ENCODE results near the gene PGGHG. TPM values are rescaled to one million over a fixed set of nuclear protein-coding genes. Genes with fewer than 3 reads are reported as not detected.
"Not testable (repeated sequence)": the region's sequence is repeated elsewhere in the genome, so short reads cannot be mapped to it uniquely, and the experiment has no call there.

The PGGHG gene
- total RNA-seq, 1 donor from 2014 or later, result 2.6 TPM

DNA sequence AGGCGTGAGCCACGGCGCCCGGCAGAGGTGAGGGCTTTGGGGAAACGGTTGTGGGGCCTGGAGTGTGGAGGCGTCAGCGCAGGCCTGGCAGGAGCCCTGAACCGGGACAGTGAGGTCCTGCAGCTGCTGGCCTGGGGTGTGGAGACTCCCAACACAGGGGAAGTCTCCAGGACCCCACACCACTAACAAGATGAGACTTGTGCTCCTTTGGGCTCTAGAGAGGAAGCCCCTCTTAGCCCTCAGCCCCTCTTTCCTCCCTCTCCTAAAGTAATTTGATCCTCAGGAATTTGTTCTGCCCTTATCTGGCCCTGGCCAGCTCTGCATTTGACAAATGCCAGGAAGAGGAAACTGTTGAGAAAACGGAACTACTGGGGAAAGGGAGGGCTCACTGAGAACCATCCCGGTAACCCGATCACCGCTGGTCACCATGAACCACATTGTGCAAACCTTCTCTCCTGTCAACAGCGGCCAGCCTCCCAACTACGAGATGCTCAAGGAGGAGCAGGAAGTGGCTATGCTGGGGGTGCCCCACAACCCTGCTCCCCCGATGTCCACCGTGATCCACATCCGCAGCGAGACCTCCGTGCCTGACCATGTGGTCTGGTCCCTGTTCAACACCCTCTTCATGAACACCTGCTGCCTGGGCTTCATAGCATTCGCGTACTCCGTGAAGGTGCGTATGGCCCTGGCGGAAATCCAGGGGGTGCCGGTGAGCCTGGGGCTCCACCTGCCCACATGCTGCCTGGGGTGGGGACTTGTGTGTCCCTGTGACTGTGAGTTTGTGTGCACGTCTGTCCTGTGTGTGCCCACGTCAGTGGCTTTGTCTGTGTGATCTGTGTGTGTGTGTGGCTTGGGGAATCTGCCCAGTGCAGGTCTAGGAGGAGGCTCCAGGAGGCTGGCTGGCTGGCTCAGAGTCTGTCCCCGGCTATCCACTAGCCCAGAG, 19.1 kb downstream of the PGGHG start, which contains the start of gene IFITM2:
Gene IFITM2 (plus strand): TSS at position 51 of the 943 bp plus-strand sequence. CDS start 377 bp downstream, at position 428.
- Histone ChIP-seq H3K27me3 (ENCODE audit: control insufficient read depth in 3 of 3, insufficient read depth in 3 of 3, low read length in 3 of 3) (peaks cover 5 to 19% (median 10%) of the 10 kb centered on the region in 3 donors), H3K27ac (ENCODE audit: low read depth, low read length) (peak within 1 kb of the TSS; percentile 87), H3K9ac (ENCODE audit: low read depth in 1 of 3, low read length in 3 of 3) (peak within 1 kb of the TSS; percentile 73 to 79 (median 74)), H3K4me3 (ENCODE audit: low read length in 3 of 3) (peak within 1 kb of the TSS; percentile 73 to 82 (median 82)), H3K4me1 (ENCODE audit: control insufficient read depth in 3 of 3, insufficient read depth in 3 of 3, low read length in 3 of 3) (peaks cover 13 to 33% (median 21%) of the 10 kb centered on the region in 3 donors)
- H3K36me3 ChIP-seq (ENCODE audit: control insufficient read depth in 3 of 3, insufficient read depth in 3 of 3, low read length in 3 of 3); H3K9me3 ChIP-seq (ENCODE audit: control insufficient read depth in 3 of 3, low read length in 3 of 3): not testable (repeated sequence)

- not testable (repeated sequence) for H3K9me3 ChIP-seq (ENCODE audit: control insufficient read depth in 3 of 3, low read length in 3 of 3); H3K36me3 ChIP-seq (ENCODE audit: control insufficient read depth in 3 of 3, insufficient read depth in 3 of 3, low read length in 3 of 3)
- peak overlapping the region; percentile 43 to 73 (median 70) for H3K9ac ChIP-seq (ENCODE audit: low read depth in 1 of 3, low read length in 3 of 3)
- peak overlapping the region; percentile 87 for H3K27ac ChIP-seq (ENCODE audit: low read depth, low read length)
- H3K4me3 ChIP-seq (ENCODE audit: low read length in 3 of 3), result peak overlapping the region; percentile 66 to 76 (median 73)
- peaks cover 7 to 19% (median 10%) of the 10 kb centered on the region in 3 donors for H3K27me3 ChIP-seq (ENCODE audit: control insufficient read depth in 3 of 3, insufficient read depth in 3 of 3, low read length in 3 of 3)
- H3K4me1 ChIP-seq (ENCODE audit: control insufficient read depth in 3 of 3, insufficient read depth in 3 of 3, low read length in 3 of 3), result peaks cover 18 to 40% (median 27%) of the 10 kb centered on the region in 3 donors
Measured at GRCh38 chr11:308740-309665, 20.1 kb downstream of the PGGHG start.

GRCh38 chr11:309979-310572, 21.1 kb downstream of the PGGHG start:
- peak overlapping the region; percentile 87 for H3K27ac ChIP-seq (ENCODE audit: low read depth, low read length)
- H3K9ac ChIP-seq (ENCODE audit: low read depth in 1 of 3, low read length in 3 of 3), result peak overlapping the region in 2 of 3 donors; percentile 70 to 73
- H3K9me3 ChIP-seq (ENCODE audit: control insufficient read depth in 3 of 3, low read length in 3 of 3); H3K36me3 ChIP-seq (ENCODE audit: control insufficient read depth in 3 of 3, insufficient read depth in 3 of 3, low read length in 3 of 3): not testable (repeated sequence)
- peak overlapping the region; percentile 69 to 76 (median 73) for H3K4me3 ChIP-seq (ENCODE audit: low read length in 3 of 3)
- H3K27me3 ChIP-seq (ENCODE audit: control insufficient read depth in 3 of 3, insufficient read depth in 3 of 3, low read length in 3 of 3), result peaks cover 8 to 22% (median 10%) of the 10 kb centered on the region in 3 donors
- peaks cover 20 to 41% (median 26%) of the 10 kb centered on the region in 3 donors for H3K4me1 ChIP-seq (ENCODE audit: control insufficient read depth in 3 of 3, insufficient read depth in 3 of 3, low read length in 3 of 3)

- H3K4me1 ChIP-seq (ENCODE audit: control insufficient read depth in 3 of 3, insufficient read depth in 3 of 3, low read length in 3 of 3), result peaks cover 25 to 44% (median 26%) of the 10 kb centered on the region in 3 donors
- peak overlapping the region in 1 of 3 donors; percentile 58 for H3K9ac ChIP-seq (ENCODE audit: low read depth in 1 of 3, low read length in 3 of 3)
Measured at GRCh38 chr11:311013-311748, 22.3 kb downstream of the PGGHG start.

GRCh38 chr11:312092-312816, 23.3 kb downstream of the PGGHG start:
- Histone ChIP-seq H3K4me1 (ENCODE audit: control insufficient read depth in 3 of 3, insufficient read depth in 3 of 3, low read length in 3 of 3) (peaks cover 19 to 36% (median 20%) of the 10 kb centered on the region in 3 donors), H3K36me3 (ENCODE audit: control insufficient read depth in 3 of 3, insufficient read depth in 3 of 3, low read length in 3 of 3) (peaks cover 0 to 2% (median 2%) of the 10 kb centered on the region in 3 donors), H3K27ac (ENCODE audit: low read depth, low read length) (peak overlapping the region; percentile 87), H3K4me3 (ENCODE audit: low read length in 3 of 3) (peak overlapping the region; percentile 6 to 48 (median 31)), H3K27me3 (ENCODE audit: control insufficient read depth in 3 of 3, insufficient read depth in 3 of 3, low read length in 3 of 3) (peaks cover 10 to 28% (median 19%) of the 10 kb centered on the region in 3 donors), H3K9me3 (ENCODE audit: control insufficient read depth in 3 of 3, low read length in 3 of 3) (no peaks in the 10 kb centered on the region), H3K9ac (ENCODE audit: low read depth in 1 of 3, low read length in 3 of 3) (peak overlapping the region in 2 of 3 donors; percentile 10 to 58)

More at GRCh38 chr11:311013-311748, 22.3 kb downstream of the PGGHG start:
- not testable (repeated sequence) for H3K36me3 ChIP-seq (ENCODE audit: control insufficient read depth in 3 of 3, insufficient read depth in 3 of 3, low read length in 3 of 3); H3K4me3 ChIP-seq (ENCODE audit: low read length in 3 of 3); H3K9me3 ChIP-seq (ENCODE audit: control insufficient read depth in 3 of 3, low read length in 3 of 3)
- H3K27ac ChIP-seq (ENCODE audit: low read depth, low read length), result peak overlapping the region; percentile 87
- H3K27me3 ChIP-seq (ENCODE audit: control insufficient read depth in 3 of 3, insufficient read depth in 3 of 3, low read length in 3 of 3), result peaks cover 10 to 28% (median 11%) of the 10 kb centered on the region in 3 donors

GRCh38 chr11:313304-313786, 24.4 kb downstream of the PGGHG start:
- Histone ChIP-seq H3K4me1 (ENCODE audit: control insufficient read depth in 3 of 3, insufficient read depth in 3 of 3, low read length in 3 of 3) (peaks cover 17 to 35% (median 23%) of the 10 kb centered on the region in 3 donors), H3K27ac (ENCODE audit: low read depth, low read length) (peak overlapping the region; percentile 87), H3K4me3 (ENCODE audit: low read length in 3 of 3) (peak overlapping the region; percentile 45 to 87 (median 70)), H3K36me3 (ENCODE audit: control insufficient read depth in 3 of 3, insufficient read depth in 3 of 3, low read length in 3 of 3) (peaks cover 0 to 2% (median 2%) of the 10 kb centered on the region in 3 donors), H3K27me3 (ENCODE audit: control insufficient read depth in 3 of 3, insufficient read depth in 3 of 3, low read length in 3 of 3) (peaks cover 10 to 25% (median 24%) of the 10 kb centered on the region in 3 donors), H3K9me3 (ENCODE audit: control insufficient read depth in 3 of 3, low read length in 3 of 3) (no peaks in the 10 kb centered on the region), H3K9ac (ENCODE audit: low read depth in 1 of 3, low read length in 3 of 3) (peak overlapping the region; percentile 64 to 81 (median 71))

- peak within 1 kb of the TSS; percentile 71 to 81 (median 81) for H3K9ac ChIP-seq (ENCODE audit: low read depth in 1 of 3, low read length in 3 of 3)
- H3K27ac ChIP-seq (ENCODE audit: low read depth, low read length), result peak within 1 kb of the TSS; percentile 87
- peaks cover 17 to 35% (median 23%) of the 10 kb centered on the region in 3 donors for H3K4me1 ChIP-seq (ENCODE audit: control insufficient read depth in 3 of 3, insufficient read depth in 3 of 3, low read length in 3 of 3)
- H3K9me3 ChIP-seq (ENCODE audit: control insufficient read depth in 3 of 3, low read length in 3 of 3), result no peaks in the 10 kb centered on the region
- H3K36me3 ChIP-seq (ENCODE audit: control insufficient read depth in 3 of 3, insufficient read depth in 3 of 3, low read length in 3 of 3), result peaks cover 0 to 2% (median 2%) of the 10 kb centered on the region in 3 donors
- peak within 1 kb of the TSS; percentile 70 to 87 (median 73) for H3K4me3 ChIP-seq (ENCODE audit: low read length in 3 of 3)
- peaks cover 10 to 24% (median 23%) of the 10 kb centered on the region in 3 donors for H3K27me3 ChIP-seq (ENCODE audit: control insufficient read depth in 3 of 3, insufficient read depth in 3 of 3, low read length in 3 of 3)
Measured at GRCh38 chr11:313787-314553, 25.0 kb downstream of the PGGHG start, which contains the start of gene IFITM1. Gene IFITM1, plus strand, starts transcription at chr11:314040. Its CDS starts 131 bp downstream, at chr11:314171.

- peak overlapping the region; percentile 70 to 87 (median 73) for H3K4me3 ChIP-seq (ENCODE audit: low read length in 3 of 3)
- H3K9me3 ChIP-seq (ENCODE audit: control insufficient read depth in 3 of 3, low read length in 3 of 3); H3K36me3 ChIP-seq (ENCODE audit: control insufficient read depth in 3 of 3, insufficient read depth in 3 of 3, low read length in 3 of 3): not testable (repeated sequence)
- peak overlapping the region; percentile 87 for H3K27ac ChIP-seq (ENCODE audit: low read depth, low read length)
- H3K4me1 ChIP-seq (ENCODE audit: control insufficient read depth in 3 of 3, insufficient read depth in 3 of 3, low read length in 3 of 3), result peaks cover 15 to 35% (median 20%) of the 10 kb centered on the region in 3 donors
- H3K27me3 ChIP-seq (ENCODE audit: control insufficient read depth in 3 of 3, insufficient read depth in 3 of 3, low read length in 3 of 3), result peaks cover 10 to 21% (median 19%) of the 10 kb centered on the region in 3 donors
- H3K9ac ChIP-seq (ENCODE audit: low read depth in 1 of 3, low read length in 3 of 3), result peak overlapping the region; percentile 71 to 81 (median 75)
Measured at GRCh38 chr11:314554-314875, 25.6 kb downstream of the PGGHG start.
